Caco-2 (cell line): ENCODE results near the gene ST6GALNAC3. TPM values are rescaled to one million over a fixed set of nuclear protein-coding genes. Genes with fewer than 3 reads are reported as not detected.
"Not testable (repeated sequence)": the region's sequence is repeated elsewhere in the genome, so short reads cannot be mapped to it uniquely, and the experiment has no call there.

ENCODE experiments used
- BruUV-seq: library from RNA; stranded (reverse); fragments of 400-500 nt; replicated peaks from 2 replicates; lab custom pipeline; 2021; lab: Mats Ljungman, UMichigan
- CTCF ChIA-PET: fragments of 300-600 bp; sonication (Branson Sonifier 250); formaldehyde crosslinking; loops from one replicate; lab custom pipeline; 2022; ENCODE audit warnings: antibody characterized with exemption; lab: Charles Lee
- POLR2A ChIA-PET: fragments of 300-600 bp; sonication (Branson Sonifier 250); formaldehyde crosslinking; loops from one replicate; lab custom pipeline; 2022; ENCODE audit warnings: antibody characterized with exemption; lab: Charles Lee
- DNase-seq, 2 experiments: peaks; one replicate each; pipeline versions ENCODE4 v3.0.0 to v3.0.0-alpha.2; 2020 to 2022
- H3K27me3 ChIP-seq: replicated peaks from 2 replicates; pipeline ENCODE4 v1.6.0; 2011; ENCODE audit warnings: low read length; ENCODE audit not compliant: control insufficient read depth, insufficient read depth
- H3K36me3 ChIP-seq: 2 replicates; pipeline ENCODE4 v1.5.1; 2011; ENCODE audit warnings: low read length; ENCODE audit not compliant: control insufficient read depth, insufficient read depth
- H3K4me1 ChIP-seq: fragments of 250-450 bp; sonication (Bioruptor Pico); 2 replicates; pipeline ENCODE4 v1.5.1; 2020; ENCODE audit warnings: mild to moderate bottlenecking
- H3K4me3 ChIP-seq: 2 replicates; pipeline ENCODE4 v1.5.1; 2011; ENCODE audit warnings: low read depth, mild to moderate bottlenecking, control low read depth, low read length
- H3K9me3 ChIP-seq: fragments of 250-450 bp; sonication (Bioruptor Pico); 2 replicates; pipeline ENCODE4 v1.5.1; 2020; ENCODE audit warnings: mild to moderate bottlenecking, moderate library complexity
- H3K27ac Mint-ChIP-seq: one replicate; pipeline ENCODE4 v1.8.0; 2022; ENCODE audit warnings: mixed read lengths; ENCODE audit not compliant: unreplicated experiment
- H3K27me3 Mint-ChIP-seq: one replicate; pipeline ENCODE4 v1.8.0; 2022; ENCODE audit warnings: mixed read lengths; ENCODE audit not compliant: insufficient read depth, unreplicated experiment
- H3K36me3 Mint-ChIP-seq: one replicate; pipeline ENCODE4 v1.8.0; 2022; ENCODE audit warnings: mild to moderate bottlenecking, mixed read lengths; ENCODE audit not compliant: insufficient read depth, unreplicated experiment
- H3K4me1 Mint-ChIP-seq: one replicate; pipeline ENCODE4 v1.8.0; 2022; ENCODE audit warnings: low read depth, mixed read lengths; ENCODE audit not compliant: unreplicated experiment
- H3K4me3 Mint-ChIP-seq: one replicate; pipeline ENCODE4 v1.8.0; 2022; ENCODE audit warnings: mild to moderate bottlenecking, moderate library complexity, mixed read lengths; ENCODE audit not compliant: unreplicated experiment
- H3K9me3 Mint-ChIP-seq: one replicate; pipeline ENCODE4 v1.8.0; 2022; ENCODE audit warnings: mixed read lengths; ENCODE audit not compliant: unreplicated experiment
- intact Hi-C: fragments of 100-400 bp; cut with micrococcal nuclease; formaldehyde crosslinking; loops from one replicate; pipeline ENCODE4 v1.10.0; 2022; ENCODE audit not compliant: unreplicated experiment
- total RNA-seq: library from RNA; stranded (reverse); gene quantifications from 2 replicates; pipeline ENCODE4 v1.2.3, GENCODE V29; 2022
- TF ChIP-seq, protein P1 (sequence below), 2 experiments: fragments of 200-600 bp in 1 of 2; IDR thresholded peaks; 1 replicate in 1 of 2; 2 replicates in 1 of 2; pipeline versions ENCODE4 v1.5.1 to v1.8.0; 2011 to 2022; ENCODE audit warnings: antibody characterized with exemption in 1 of 2, control low read depth in 1 of 2, inconsistent platforms in 1 of 2, low read depth in 1 of 2, low read length in 1 of 2, mild to moderate bottlenecking in 1 of 2, moderate library complexity in 1 of 2; ENCODE audit not compliant: insufficient read depth in 1 of 2, severe bottlenecking in 1 of 2, unreplicated experiment in 1 of 2

Gene ST6GALNAC3
- total RNA-seq, 1 experiment from 2014 or later: 16.0 TPM

DNA sequence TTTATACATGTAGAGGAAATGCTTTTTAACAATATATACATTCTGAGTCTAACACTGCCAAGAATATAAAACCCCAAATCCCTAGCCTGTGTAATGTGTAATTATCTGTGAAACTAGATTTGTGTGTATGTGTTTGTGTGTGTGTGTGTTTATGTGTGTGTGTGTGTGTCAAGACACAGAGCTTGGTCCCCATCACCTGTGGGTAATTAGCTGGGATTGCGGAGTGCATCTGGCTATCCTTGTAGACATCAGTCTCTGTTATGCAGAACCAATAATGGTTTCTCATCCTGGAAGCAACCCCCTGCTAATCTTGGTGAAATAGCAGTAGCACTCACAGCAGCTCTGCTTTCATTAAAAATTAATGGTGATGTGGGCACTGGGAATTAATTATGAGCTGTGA lies 26.3 kb upstream of the ST6GALNAC3 start:
- POLR2A ChIA-PET: no interaction called here
- Mint-ChIP-seq H3K27me3 (no peaks in the 10 kb centered on the region), H3K9me3 (no peaks in the 10 kb centered on the region), H3K4me3 (no peak overlapping the region), H3K36me3 (no peaks in the 10 kb centered on the region), H3K27ac (no peak overlapping the region), H3K4me1 (peaks cover 8% of the 10 kb centered on the region)
- Histone ChIP-seq H3K36me3 (no peaks in the 10 kb centered on the region), H3K9me3 (no peaks in the 10 kb centered on the region), H3K4me1 (no peaks in the 10 kb centered on the region), H3K4me3 (no peak overlapping the region), H3K27me3 (no peaks in the 10 kb centered on the region)
- BruUV-seq: no TSS peak
- no peak for DNase-seq
- TF ChIP-seq, protein P1, sequence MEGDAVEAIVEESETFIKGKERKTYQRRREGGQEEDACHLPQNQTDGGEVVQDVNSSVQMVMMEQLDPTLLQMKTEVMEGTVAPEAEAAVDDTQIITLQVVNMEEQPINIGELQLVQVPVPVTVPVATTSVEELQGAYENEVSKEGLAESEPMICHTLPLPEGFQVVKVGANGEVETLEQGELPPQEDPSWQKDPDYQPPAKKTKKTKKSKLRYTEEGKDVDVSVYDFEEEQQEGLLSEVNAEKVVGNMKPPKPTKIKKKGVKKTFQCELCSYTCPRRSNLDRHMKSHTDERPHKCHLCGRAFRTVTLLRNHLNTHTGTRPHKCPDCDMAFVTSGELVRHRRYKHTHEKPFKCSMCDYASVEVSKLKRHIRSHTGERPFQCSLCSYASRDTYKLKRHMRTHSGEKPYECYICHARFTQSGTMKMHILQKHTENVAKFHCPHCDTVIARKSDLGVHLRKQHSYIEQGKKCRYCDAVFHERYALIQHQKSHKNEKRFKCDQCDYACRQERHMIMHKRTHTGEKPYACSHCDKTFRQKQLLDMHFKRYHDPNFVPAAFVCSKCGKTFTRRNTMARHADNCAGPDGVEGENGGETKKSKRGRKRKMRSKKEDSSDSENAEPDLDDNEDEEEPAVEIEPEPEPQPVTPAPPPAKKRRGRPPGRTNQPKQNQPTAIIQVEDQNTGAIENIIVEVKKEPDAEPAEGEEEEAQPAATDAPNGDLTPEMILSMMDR (IDR thresholded peaks at IDR 0.05; ENCODE audit: insufficient read depth in 1 of 2, low read depth in 1 of 2, low read length in 1 of 2, severe bottlenecking in 1 of 2, unreplicated experiment in 1 of 2): no peak
- CTCF ChIA-PET: no interaction called here
- intact Hi-C loops: no loop called here

- TF ChIP-seq, protein P1 (IDR thresholded peaks at IDR 0.05; ENCODE audit: insufficient read depth in 1 of 2, low read depth in 1 of 2, low read length in 1 of 2, severe bottlenecking in 1 of 2, unreplicated experiment in 1 of 2): no peak
- Histone ChIP-seq H3K9me3 (no peaks in the 10 kb centered on the region), H3K27me3 (no peaks in the 10 kb centered on the region), H3K4me1 (no peaks in the 10 kb centered on the region), H3K36me3 (no peaks in the 10 kb centered on the region), H3K4me3 (no peak overlapping the region)
- Mint-ChIP-seq H3K27ac (no peak overlapping the region), H3K9me3 (no peaks in the 10 kb centered on the region), H3K36me3 (no peaks in the 10 kb centered on the region), H3K4me1 (peaks cover 10% of the 10 kb centered on the region), H3K4me3 (no peak overlapping the region), H3K27me3 (no peaks in the 10 kb centered on the region)
- DNase-seq: no peak
- no TSS peak for BruUV-seq
- intact Hi-C loops: no loop called here
- ChIA-PET POLR2A (no interaction called here), CTCF (no interaction called here)
Observed at GRCh38 chr1:76048926-76049325, 25.6 kb upstream of the ST6GALNAC3 start.

- no peak overlapping the region for H3K27ac Mint-ChIP-seq
- intact Hi-C loops: no loop called here
- Histone ChIP-seq H3K36me3 (no peaks in the 10 kb centered on the region), H3K9me3 (no peaks in the 10 kb centered on the region), H3K4me3 (no peak overlapping the region), H3K27me3 (no peaks in the 10 kb centered on the region), H3K4me1 (no peaks in the 10 kb centered on the region)
- no peaks in the 10 kb centered on the region for H3K36me3 Mint-ChIP-seq
- no TSS peak for BruUV-seq
- CTCF ChIA-PET: no interaction called here
- H3K9me3 Mint-ChIP-seq: no peaks in the 10 kb centered on the region
- POLR2A ChIA-PET: no interaction called here
- no peak overlapping the region for H3K4me3 Mint-ChIP-seq
- H3K27me3 Mint-ChIP-seq: no peaks in the 10 kb centered on the region
- H3K4me1 Mint-ChIP-seq: peaks cover 10% of the 10 kb centered on the region
- no peak for DNase-seq
- TF ChIP-seq, protein P1 (IDR thresholded peaks at IDR 0.05; ENCODE audit: insufficient read depth in 1 of 2, low read depth in 1 of 2, low read length in 1 of 2, severe bottlenecking in 1 of 2, unreplicated experiment in 1 of 2): no peak
Observed at GRCh38 chr1:76049498-76049897, 25.0 kb upstream of the ST6GALNAC3 start.

DNA sequence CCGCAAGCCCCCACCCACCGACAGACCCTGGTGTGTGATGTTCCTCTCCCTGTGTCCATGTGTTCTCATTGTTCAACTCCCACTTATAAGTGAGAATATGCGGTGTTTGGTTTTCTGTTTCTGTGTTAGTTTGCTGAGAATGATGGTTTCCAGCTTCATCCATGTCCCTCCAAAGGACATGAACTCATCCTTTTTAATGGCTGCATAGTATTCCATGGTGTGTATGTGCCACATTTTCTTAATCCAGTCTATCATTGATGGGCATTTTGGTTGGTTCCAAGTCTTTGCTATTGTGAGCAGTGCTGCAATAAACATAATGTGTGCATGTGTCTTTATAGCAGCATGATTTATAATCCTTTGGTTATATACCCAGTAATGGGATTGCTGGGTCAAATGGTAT lies 24.5 kb upstream of the ST6GALNAC3 start:
- H3K27me3 Mint-ChIP-seq, DNase-seq, H3K4me1 Mint-ChIP-seq, BruUV-seq, H3K4me1 ChIP-seq, H3K36me3 Mint-ChIP-seq, intact Hi-C loops, H3K27me3 ChIP-seq, H3K9me3 ChIP-seq, CTCF ChIA-PET, H3K36me3 ChIP-seq, H3K9me3 Mint-ChIP-seq, H3K27ac Mint-ChIP-seq, POLR2A ChIA-PET, H3K4me3 ChIP-seq, H3K4me3 Mint-ChIP-seq: not testable (repeated sequence)
